Nephron (organoid): ENCODE data around the gene NEK2.

Experiments
- H3K27ac Mint-ChIP-seq, 3 experiments: 2 replicates each; pipeline ENCODE4 v1.8.0; 2020; ENCODE audit warnings: mixed read lengths in 3 of 3, mild to moderate bottlenecking in 2 of 3, moderate library complexity in 1 of 3
- H3K27me3 Mint-ChIP-seq: 2 replicates; pipeline ENCODE4 v1.8.0; 2021; ENCODE audit warnings: low read depth, mild to moderate bottlenecking, moderate library complexity, mixed read lengths
- H3K36me3 Mint-ChIP-seq: 2 replicates; pipeline ENCODE4 v1.8.0; 2020; ENCODE audit warnings: low read depth, mixed read lengths
- H3K4me1 Mint-ChIP-seq: 2 replicates; pipeline ENCODE4 v1.8.0; 2020; ENCODE audit warnings: mixed read lengths
- H3K4me3 Mint-ChIP-seq, 3 experiments: 2 replicates each; pipeline ENCODE4 v1.8.0; 2020; ENCODE audit warnings: mild to moderate bottlenecking in 3 of 3, mixed read lengths in 3 of 3, moderate library complexity in 2 of 3
- H3K9me3 Mint-ChIP-seq: 2 replicates; pipeline ENCODE4 v1.8.0; 2020; ENCODE audit warnings: mixed read lengths
- CTCF ChIP-seq, 3 experiments: fragments of 200-600 bp; sonication (generic); IDR thresholded peaks; one replicate each; pipeline ENCODE4 v1.5.0; 2021; ENCODE audit warnings: antibody characterized with exemption in 3 of 3; ENCODE audit not compliant: unreplicated experiment in 3 of 3

Gene NEK2

GRCh38 chr1:211635597-211636205 lies 39.7 kb downstream of the NEK2 start:
- Mint-ChIP-seq H3K27me3 (peaks cover 4% of the 10 kb centered on the region), H3K4me1 (peaks cover 20% of the 10 kb centered on the region), H3K27ac (no peak overlapping the region), H3K36me3 (no peaks in the 10 kb centered on the region), H3K9me3 (no peaks in the 10 kb centered on the region), H3K4me3 (no peak overlapping the region)
- TF ChIP-seq CTCF (IDR thresholded peaks at IDR 0.05; ENCODE audit: unreplicated experiment in 3 of 3), result no peak

GRCh38 chr1:211634931-211635330 lies 40.5 kb downstream of the NEK2 start:
- Mint-ChIP-seq H3K27ac (no peak overlapping the region), H3K4me1 (peaks cover 21% of the 10 kb centered on the region), H3K27me3 (peaks cover 4% of the 10 kb centered on the region), H3K36me3 (no peaks in the 10 kb centered on the region), H3K9me3 (no peaks in the 10 kb centered on the region), H3K4me3 (no peak overlapping the region)
- no peak for TF ChIP-seq CTCF (IDR thresholded peaks at IDR 0.05; ENCODE audit: unreplicated experiment in 3 of 3)

- H3K27me3 Mint-ChIP-seq, result peaks cover 4% of the 10 kb centered on the region
- no peak overlapping the region for H3K27ac Mint-ChIP-seq
- no peaks in the 10 kb centered on the region for H3K36me3 Mint-ChIP-seq
- H3K4me1 Mint-ChIP-seq, result peaks cover 17% of the 10 kb centered on the region
- no peaks in the 10 kb centered on the region for H3K9me3 Mint-ChIP-seq
- H3K4me3 Mint-ChIP-seq, result no peak overlapping the region
- no peak for TF ChIP-seq CTCF (IDR thresholded peaks at IDR 0.05; ENCODE audit: unreplicated experiment in 3 of 3)
These were observed 41.0 kb downstream of the NEK2 start for GRCh38 chr1:211634461-211634860.

- H3K4me3 Mint-ChIP-seq, result no peak overlapping the region
- no peaks in the 10 kb centered on the region for H3K9me3 Mint-ChIP-seq
- H3K36me3 Mint-ChIP-seq, result no peaks in the 10 kb centered on the region
- no peak for TF ChIP-seq CTCF (IDR thresholded peaks at IDR 0.05; ENCODE audit: unreplicated experiment in 3 of 3)
- H3K27ac Mint-ChIP-seq, result peak overlapping the region in 2 of 3 experiments; percentile 2 to 21
- peaks cover 4% of the 10 kb centered on the region for H3K27me3 Mint-ChIP-seq
- H3K4me1 Mint-ChIP-seq, result peaks cover 22% of the 10 kb centered on the region
These were observed 41.9 kb downstream of the NEK2 start for GRCh38 chr1:211633524-211633846.

GRCh38 chr1:211632808-211633523 lies 42.5 kb downstream of the NEK2 start:
- Mint-ChIP-seq H3K9me3 (no peaks in the 10 kb centered on the region), H3K4me1 (peaks cover 27% of the 10 kb centered on the region), H3K36me3 (no peaks in the 10 kb centered on the region), H3K27me3 (peaks cover 4% of the 10 kb centered on the region), H3K27ac (peak overlapping the region in 2 of 3 experiments; percentile 2 to 21), H3K4me3 (no peak overlapping the region)
- no peak for TF ChIP-seq CTCF (IDR thresholded peaks at IDR 0.05; ENCODE audit: unreplicated experiment in 3 of 3)
